ENCODE data around the gene UQCRFS1. TPM values are rescaled to one million over a fixed set of nuclear protein-coding genes. Genes with fewer than 3 reads are reported as not detected.

Gene UQCRFS1
- total RNA-seq, 1 experiment from 2014 or later = 63.2 TPM

GRCh38 chr19:29162694-29163093 lies 50.3 kb downstream of the UQCRFS1 start:
- no peak for DNase-seq (ENCODE audit: low read depth)

DNA sequence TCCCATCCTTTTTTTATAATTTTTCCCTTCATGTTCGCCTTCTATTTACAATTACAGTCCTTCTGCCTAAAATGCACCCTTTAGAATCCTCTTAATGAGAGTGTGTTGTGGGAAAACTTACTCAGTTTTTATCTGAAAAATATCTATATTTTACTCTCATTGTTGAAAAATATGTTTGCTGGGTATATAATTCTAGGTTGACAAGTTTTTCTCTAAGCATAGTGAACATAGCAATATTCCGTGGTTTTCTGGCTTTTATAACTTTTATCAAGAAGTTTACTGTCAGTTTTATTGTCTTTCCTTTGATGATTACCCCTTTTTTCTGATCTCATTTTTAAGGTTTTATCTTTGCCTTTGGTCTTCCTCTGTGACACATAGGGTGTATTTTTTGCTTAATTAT lies 57.3 kb downstream of the UQCRFS1 start:
- DNase-seq (ENCODE audit: low read depth) = no peak

Data from M059J (cell line).